HL-60 (cell line): ENCODE data around the gene IGLL5.

Source experiments
- GABPA ChIP-seq: IDR thresholded peaks from 2 replicates; pipeline ENCODE4 v1.6.1; 2012; ENCODE audit warnings: low read depth
- POLR2AphosphoS5 ChIP-seq: IDR thresholded peaks from 2 replicates; pipeline ENCODE4 v1.6.1; 2012; ENCODE audit warnings: low read depth
- TF ChIP-seq, protein P1 (sequence below): IDR thresholded peaks from one replicate; pipeline ENCODE4 v1.5.1; 2011; ENCODE audit warnings: low read length, control low read depth, inconsistent platforms; ENCODE audit not compliant: insufficient read depth
- TF ChIP-seq, protein P2 (sequence below): IDR thresholded peaks from 2 replicates; pipeline ENCODE4 v1.6.1; 2012; ENCODE audit warnings: low read depth; ENCODE audit not compliant: insufficient replicate concordance

DNA sequence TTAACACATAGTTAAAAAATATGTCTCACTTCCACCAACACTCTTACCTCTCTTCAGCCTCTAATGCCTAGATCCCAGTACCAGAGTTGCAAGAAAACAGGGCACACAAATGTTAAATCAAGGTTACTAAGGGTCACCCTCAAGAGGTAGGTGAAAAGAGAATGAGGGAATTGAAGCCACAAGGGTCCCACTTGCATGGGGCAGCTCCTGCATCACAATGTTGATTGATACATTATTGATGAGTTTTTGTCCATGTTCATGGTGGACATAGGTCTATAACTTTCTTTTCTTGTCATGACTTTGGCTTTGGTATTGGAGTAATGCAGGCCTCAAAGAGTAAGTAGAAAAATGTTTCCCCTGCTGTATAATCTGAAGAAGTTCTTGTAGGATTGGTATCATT lies 46.0 kb upstream of the IGLL5 start:
- TF ChIP-seq POLR2AphosphoS5 (no peak), GABPA (no peak)
- TF ChIP-seq, protein P1, sequence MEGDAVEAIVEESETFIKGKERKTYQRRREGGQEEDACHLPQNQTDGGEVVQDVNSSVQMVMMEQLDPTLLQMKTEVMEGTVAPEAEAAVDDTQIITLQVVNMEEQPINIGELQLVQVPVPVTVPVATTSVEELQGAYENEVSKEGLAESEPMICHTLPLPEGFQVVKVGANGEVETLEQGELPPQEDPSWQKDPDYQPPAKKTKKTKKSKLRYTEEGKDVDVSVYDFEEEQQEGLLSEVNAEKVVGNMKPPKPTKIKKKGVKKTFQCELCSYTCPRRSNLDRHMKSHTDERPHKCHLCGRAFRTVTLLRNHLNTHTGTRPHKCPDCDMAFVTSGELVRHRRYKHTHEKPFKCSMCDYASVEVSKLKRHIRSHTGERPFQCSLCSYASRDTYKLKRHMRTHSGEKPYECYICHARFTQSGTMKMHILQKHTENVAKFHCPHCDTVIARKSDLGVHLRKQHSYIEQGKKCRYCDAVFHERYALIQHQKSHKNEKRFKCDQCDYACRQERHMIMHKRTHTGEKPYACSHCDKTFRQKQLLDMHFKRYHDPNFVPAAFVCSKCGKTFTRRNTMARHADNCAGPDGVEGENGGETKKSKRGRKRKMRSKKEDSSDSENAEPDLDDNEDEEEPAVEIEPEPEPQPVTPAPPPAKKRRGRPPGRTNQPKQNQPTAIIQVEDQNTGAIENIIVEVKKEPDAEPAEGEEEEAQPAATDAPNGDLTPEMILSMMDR = no peak
- TF ChIP-seq, protein P2, sequence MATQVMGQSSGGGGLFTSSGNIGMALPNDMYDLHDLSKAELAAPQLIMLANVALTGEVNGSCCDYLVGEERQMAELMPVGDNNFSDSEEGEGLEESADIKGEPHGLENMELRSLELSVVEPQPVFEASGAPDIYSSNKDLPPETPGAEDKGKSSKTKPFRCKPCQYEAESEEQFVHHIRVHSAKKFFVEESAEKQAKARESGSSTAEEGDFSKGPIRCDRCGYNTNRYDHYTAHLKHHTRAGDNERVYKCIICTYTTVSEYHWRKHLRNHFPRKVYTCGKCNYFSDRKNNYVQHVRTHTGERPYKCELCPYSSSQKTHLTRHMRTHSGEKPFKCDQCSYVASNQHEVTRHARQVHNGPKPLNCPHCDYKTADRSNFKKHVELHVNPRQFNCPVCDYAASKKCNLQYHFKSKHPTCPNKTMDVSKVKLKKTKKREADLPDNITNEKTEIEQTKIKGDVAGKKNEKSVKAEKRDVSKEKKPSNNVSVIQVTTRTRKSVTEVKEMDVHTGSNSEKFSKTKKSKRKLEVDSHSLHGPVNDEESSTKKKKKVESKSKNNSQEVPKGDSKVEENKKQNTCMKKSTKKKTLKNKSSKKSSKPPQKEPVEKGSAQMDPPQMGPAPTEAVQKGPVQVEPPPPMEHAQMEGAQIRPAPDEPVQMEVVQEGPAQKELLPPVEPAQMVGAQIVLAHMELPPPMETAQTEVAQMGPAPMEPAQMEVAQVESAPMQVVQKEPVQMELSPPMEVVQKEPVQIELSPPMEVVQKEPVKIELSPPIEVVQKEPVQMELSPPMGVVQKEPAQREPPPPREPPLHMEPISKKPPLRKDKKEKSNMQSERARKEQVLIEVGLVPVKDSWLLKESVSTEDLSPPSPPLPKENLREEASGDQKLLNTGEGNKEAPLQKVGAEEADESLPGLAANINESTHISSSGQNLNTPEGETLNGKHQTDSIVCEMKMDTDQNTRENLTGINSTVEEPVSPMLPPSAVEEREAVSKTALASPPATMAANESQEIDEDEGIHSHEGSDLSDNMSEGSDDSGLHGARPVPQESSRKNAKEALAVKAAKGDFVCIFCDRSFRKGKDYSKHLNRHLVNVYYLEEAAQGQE = no peak
